H1 (cell line): ENCODE data around the gene LMAN1. TPM values are rescaled to one million over a fixed set of nuclear protein-coding genes. Genes with fewer than 3 reads are reported as not detected.

ENCODE experiments used
- ATF2 ChIP-seq: IDR thresholded peaks from 2 replicates; pipeline ENCODE4 v1.6.1; 2012; ENCODE audit warnings: low read length, inconsistent platforms
- NANOG ChIP-seq: IDR thresholded peaks from 2 replicates; pipeline ENCODE4 v1.6.1; 2011; ENCODE audit warnings: low read length, low read depth, mild to moderate bottlenecking, inconsistent platforms; ENCODE audit not compliant: insufficient read depth, poor library complexity, severe bottlenecking
- NRF1 ChIP-seq: IDR thresholded peaks from 2 replicates; pipeline ENCODE4 v1.6.1; 2011; ENCODE audit warnings: mild to moderate bottlenecking, low read depth, low read length, improper control_type of control experiment
- RAD21 ChIP-seq, 2 experiments: IDR thresholded peaks in 1 of 2; conservative IDR thresholded peaks in 1 of 2; 2 replicates each; pipeline ENCODE4 v1.6.1; 2011; ENCODE audit warnings: low read depth in 2 of 2, low read length in 2 of 2, improper control_type of control experiment in 1 of 2, inconsistent platforms in 1 of 2, mild to moderate bottlenecking in 1 of 2, moderate library complexity in 1 of 2
- RFX5 ChIP-seq: IDR thresholded peaks from 2 replicates; pipeline ENCODE4 v1.6.1; 2011; ENCODE audit warnings: low read depth, low read length, improper control_type of control experiment, borderline replicate concordance
- USF2 ChIP-seq: IDR thresholded peaks from 2 replicates; pipeline ENCODE4 v1.6.1; 2011; ENCODE audit warnings: low read length, improper control_type of control experiment
- polyA plus RNA-seq, 7 experiments: library from polyadenylated mRNA; depleted of rRNA in 3 of 7; stranded (reverse) in 5 of 7; unstranded in 2 of 7; fragments of >200 nt in 5 of 7; fragments of 200-250 nt in 2 of 7; gene quantifications; 1 replicate in 5 of 7; 2 replicates in 1 of 7; 4 replicates in 1 of 7; pipeline versions ENCODE4 v1.2.1 to v1.2.3, GENCODE V29; 2011 to 2013; ENCODE audit warnings: missing spikeins in 2 of 7, mixed read lengths in 2 of 7
- total RNA-seq: library from RNA; stranded (reverse); fragmentation: NEBNext Ultra II Directional; extraction: Animal tissue kit (Norgen Biotek cat#: 25700); gene quantifications from 2 replicates; pipeline ENCODE4 v1.2.1, GENCODE V29; 2021

Gene LMAN1
- total and polyA plus RNA-seq, 2 of the 8 experiments (the other 6 are each of a cell fraction or from before 2014, with no cell fraction given): 20.3 to 73.6 TPM

GRCh38 chr18:59353079-59353680 lies 5.9 kb downstream of the LMAN1 start (continued):
- TF ChIP-seq NANOG (no peak), RFX5 (no peak), NRF1 (no peak), RAD21 (IDR thresholded peaks at IDR 0.05 in 1 of 2, conservative IDR thresholded peaks at IDR 0.05 in 1 of 2; ENCODE audit: low read depth in 2 of 2, low read length in 2 of 2) (no peak), USF2 (no peak), ATF2 (no peak)
